ENCODE measurements around the gene CLDND1. TPM values are rescaled to one million over a fixed set of nuclear protein-coding genes. Genes with fewer than 3 reads are reported as not detected.

CLDND1 gene
- total and polyA plus RNA-seq, 2 of the 4 experiments (the other 2 are of a cell fraction), result 75.8 to 78.3 TPM

DNA sequence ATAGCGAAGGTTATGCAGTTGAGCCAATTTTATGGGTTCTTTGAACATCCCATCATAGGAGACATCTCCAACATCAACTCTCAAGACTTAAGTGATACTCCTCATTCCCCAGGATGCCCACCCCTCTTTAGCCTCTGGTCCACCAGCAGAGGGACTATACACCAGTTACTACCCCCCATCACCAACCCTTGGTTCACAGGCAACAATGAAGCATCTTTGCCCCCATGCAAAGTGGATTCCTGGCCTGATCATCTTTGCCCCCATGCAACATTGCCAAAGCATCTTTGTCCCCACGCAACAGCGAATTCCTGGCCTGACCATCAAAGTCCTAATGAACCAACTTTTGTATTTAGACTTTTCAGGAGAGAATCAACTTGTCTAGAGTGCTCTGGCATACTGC is 28.1 kb upstream of the CLDND1 start:
- H3K79me1 ChIP-seq (ENCODE audit: low read depth in 1 of 2, low read length in 2 of 2), result no peaks in the 10 kb centered on the region
- no peak overlapping the region for H4K91ac ChIP-seq (ENCODE audit: insufficient read depth, low read depth, low read length)
- no peak overlapping the region for H2BK5ac ChIP-seq (ENCODE audit: low read depth, low read length, poor library complexity, severe bottlenecking)
- no peak overlapping the region for H3K4ac ChIP-seq (ENCODE audit: low read depth, low read length)
- in situ Hi-C loops (cut with MboI; ENCODE audit: low sequenced_read_pairs) (loop anchor here (25.0 kb wide), 1 partner anchor 214 kb away; no protein-coding TSS in a partner anchor), dilution Hi-C loops (cut with HindIII; ENCODE audit: low sequenced_read_pairs, unreplicated experiment) (no loop called here), intact Hi-C loops (cut with micrococcal nuclease) (no loop called here)
- H3K23ac ChIP-seq (ENCODE audit: low read depth, low read length), result no peak overlapping the region
- no peak for ATAC-seq (ENCODE audit: low read depth)
- ChIA-PET CTCF (no interaction called here), POLR2A (ENCODE audit: unreplicated experiment) (no interaction called here)
- no peaks in the 10 kb centered on the region for H3K9me3 ChIP-seq (ENCODE audit: control insufficient read depth, insufficient read depth, low read length)
- H3K4me3 ChIP-seq (ENCODE audit: insufficient read depth, low read depth, low read length), result no peak overlapping the region
- no peak for DNase-seq
- no peak overlapping the region for H2BK120ac ChIP-seq (ENCODE audit: low read depth, low read length)
- no peak overlapping the region for H3K27ac ChIP-seq (ENCODE audit: insufficient read depth, low read length)
- H4K20me1 ChIP-seq (ENCODE audit: insufficient read depth, low read length), result no peaks in the 10 kb centered on the region
- H4K5ac ChIP-seq (ENCODE audit: low read depth, low read length), result no peak overlapping the region
- no peaks in the 10 kb centered on the region for H3K4me1 ChIP-seq (ENCODE audit: control insufficient read depth, insufficient read depth, low read length)
- H3K14ac ChIP-seq (replicated peaks; ENCODE audit: low read depth, low read length), result no peak overlapping the region
- H3K9me1 ChIP-seq (ENCODE audit: insufficient read depth, low read length), result no peaks in the 10 kb centered on the region
- no peak overlapping the region for H3K56ac ChIP-seq (ENCODE audit: extremely low read depth, insufficient read depth, low read length)
- no peak overlapping the region for H3K9ac ChIP-seq (ENCODE audit: low read depth, low read length)
- no peak overlapping the region for H2BK15ac ChIP-seq (ENCODE audit: low read depth, low read length)
- TF ChIP-seq MAZ (IDR thresholded peaks at IDR 0.05; ENCODE audit: borderline replicate concordance, low read depth, low read length) (no peak), NFE2L2 (IDR thresholded peaks at IDR 0.05; ENCODE audit: low read depth, low read length) (no peak), BHLHE40 (IDR thresholded peaks at IDR 0.05; ENCODE audit: low read depth, low read length) (no peak), CHD1 (IDR thresholded peaks at IDR 0.05; ENCODE audit: low read depth, low read length) (no peak), POLR2A (IDR thresholded peaks at IDR 0.05; ENCODE audit: low read depth, low read length) (no peak), MXI1 (IDR thresholded peaks at IDR 0.05; ENCODE audit: borderline replicate concordance, low read depth, low read length) (no peak), RCOR1 (IDR thresholded peaks at IDR 0.05; ENCODE audit: insufficient replicate concordance, low read length) (no peak), MAFK (IDR thresholded peaks at IDR 0.05; ENCODE audit: low read depth, low read length) (no peak), CEBPB (IDR thresholded peaks at IDR 0.05; ENCODE audit: low read depth, low read length) (no peak)
- TF ChIP-seq, protein P1, sequence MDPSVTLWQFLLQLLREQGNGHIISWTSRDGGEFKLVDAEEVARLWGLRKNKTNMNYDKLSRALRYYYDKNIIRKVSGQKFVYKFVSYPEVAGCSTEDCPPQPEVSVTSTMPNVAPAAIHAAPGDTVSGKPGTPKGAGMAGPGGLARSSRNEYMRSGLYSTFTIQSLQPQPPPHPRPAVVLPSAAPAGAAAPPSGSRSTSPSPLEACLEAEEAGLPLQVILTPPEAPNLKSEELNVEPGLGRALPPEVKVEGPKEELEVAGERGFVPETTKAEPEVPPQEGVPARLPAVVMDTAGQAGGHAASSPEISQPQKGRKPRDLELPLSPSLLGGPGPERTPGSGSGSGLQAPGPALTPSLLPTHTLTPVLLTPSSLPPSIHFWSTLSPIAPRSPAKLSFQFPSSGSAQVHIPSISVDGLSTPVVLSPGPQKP (IDR thresholded peaks at IDR 0.05; ENCODE audit: borderline replicate concordance, low read depth, low read length), result no peak
- TF ChIP-seq, protein P2, sequence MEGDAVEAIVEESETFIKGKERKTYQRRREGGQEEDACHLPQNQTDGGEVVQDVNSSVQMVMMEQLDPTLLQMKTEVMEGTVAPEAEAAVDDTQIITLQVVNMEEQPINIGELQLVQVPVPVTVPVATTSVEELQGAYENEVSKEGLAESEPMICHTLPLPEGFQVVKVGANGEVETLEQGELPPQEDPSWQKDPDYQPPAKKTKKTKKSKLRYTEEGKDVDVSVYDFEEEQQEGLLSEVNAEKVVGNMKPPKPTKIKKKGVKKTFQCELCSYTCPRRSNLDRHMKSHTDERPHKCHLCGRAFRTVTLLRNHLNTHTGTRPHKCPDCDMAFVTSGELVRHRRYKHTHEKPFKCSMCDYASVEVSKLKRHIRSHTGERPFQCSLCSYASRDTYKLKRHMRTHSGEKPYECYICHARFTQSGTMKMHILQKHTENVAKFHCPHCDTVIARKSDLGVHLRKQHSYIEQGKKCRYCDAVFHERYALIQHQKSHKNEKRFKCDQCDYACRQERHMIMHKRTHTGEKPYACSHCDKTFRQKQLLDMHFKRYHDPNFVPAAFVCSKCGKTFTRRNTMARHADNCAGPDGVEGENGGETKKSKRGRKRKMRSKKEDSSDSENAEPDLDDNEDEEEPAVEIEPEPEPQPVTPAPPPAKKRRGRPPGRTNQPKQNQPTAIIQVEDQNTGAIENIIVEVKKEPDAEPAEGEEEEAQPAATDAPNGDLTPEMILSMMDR (conservative IDR thresholded peaks at IDR 0.05; ENCODE audit: low read depth, low read length), result no peak
- TF ChIP-seq, protein P3, sequence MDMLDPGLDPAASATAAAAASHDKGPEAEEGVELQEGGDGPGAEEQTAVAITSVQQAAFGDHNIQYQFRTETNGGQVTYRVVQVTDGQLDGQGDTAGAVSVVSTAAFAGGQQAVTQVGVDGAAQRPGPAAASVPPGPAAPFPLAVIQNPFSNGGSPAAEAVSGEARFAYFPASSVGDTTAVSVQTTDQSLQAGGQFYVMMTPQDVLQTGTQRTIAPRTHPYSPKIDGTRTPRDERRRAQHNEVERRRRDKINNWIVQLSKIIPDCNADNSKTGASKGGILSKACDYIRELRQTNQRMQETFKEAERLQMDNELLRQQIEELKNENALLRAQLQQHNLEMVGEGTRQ (IDR thresholded peaks at IDR 0.05; ENCODE audit: low read depth, low read length), result no peak
- no peak overlapping the region for H2BK20ac ChIP-seq (ENCODE audit: low read depth, low read length)
- H2AFZ ChIP-seq (replicated peaks; ENCODE audit: low read length, poor library complexity), result no peak overlapping the region
- no peak overlapping the region for H3K18ac ChIP-seq (ENCODE audit: low read depth, low read length)
- no CpG with 5 or more reads among the region's 3 CpGs for WGBS, 2 experiments (ENCODE audit: extremely low coverage in 2 of 2, insufficient read length in 1 of 2)
- peaks cover 15% of the 10 kb centered on the region for H3K27me3 ChIP-seq (ENCODE audit: control insufficient read depth, insufficient read depth, low read length)
- H2AK5ac ChIP-seq (ENCODE audit: low read depth, low read length), result no peak overlapping the region
- H2AK9ac ChIP-seq (replicated peaks; ENCODE audit: low read depth, low read length, poor library complexity), result no peak overlapping the region
- BruUV-seq (replicated peaks), result no TSS peak
- no peak overlapping the region for H4K8ac ChIP-seq (ENCODE audit: low read depth in 2 of 2, low read length in 2 of 2)
- no peak overlapping the region for H3K4me2 ChIP-seq (ENCODE audit: low read depth, low read length)
- no peaks in the 10 kb centered on the region for H3K36me3 ChIP-seq (ENCODE audit: control insufficient read depth, insufficient read depth, low read length)

All from IMR-90 (cell line).